Testis (tissue), 2 donors: ENCODE data around the gene ENTHD1.

ENCODE experiments used
- CTCF ChIP-seq, 3 experiments: fragments of 450-650 bp in 2 of 3; fragments of 200-600 bp in 1 of 3; sonication (generic) in 1 of 3; IDR thresholded peaks; one replicate each; pipeline ENCODE4 v1.5.1; 2016 to 2019; ENCODE audit warnings: antibody characterized with exemption in 3 of 3, mild to moderate bottlenecking in 2 of 3, moderate library complexity in 1 of 3
- POLR2A ChIP-seq: fragments of 450-650 bp; IDR thresholded peaks from one replicate; pipeline ENCODE4 v1.6.1; 2017; ENCODE audit warnings: antibody characterized with exemption, mild to moderate bottlenecking, moderate library complexity

- TF ChIP-seq CTCF (IDR thresholded peaks at IDR 0.05) (no peak), POLR2A (no peak)
Measured at GRCh38 chr22:39933741-39934140, 40.2 kb upstream of the ENTHD1 start.
